OCI-LY1 (cell line): ENCODE data around the gene ELFN1.

ENCODE experiments used
- H2AFZ ChIP-seq: fragments of 200-600 bp; sonication (generic), shearing (Covaris generic); 2 replicates; pipeline ENCODE4 v1.6.0; 2014; ENCODE audit warnings: antibody characterized with exemption, mild to moderate bottlenecking, low read length
- H3F3A ChIP-seq: fragments of 200-600 bp; sonication (generic), shearing (Covaris generic); 2 replicates; pipeline ENCODE4 v1.6.0; 2014; ENCODE audit warnings: mild to moderate bottlenecking, antibody characterized with exemption, low read length, moderate library complexity; ENCODE audit not compliant: insufficient read depth
- H3K27ac ChIP-seq: fragments of 200-600 bp; sonication (generic); 2 replicates; pipeline ENCODE4 v1.5.1; 2014; ENCODE audit warnings: low read length, mixed run types, mild to moderate bottlenecking, low read depth; ENCODE audit not compliant: poor library complexity, severe bottlenecking
- H3K27me3 ChIP-seq: fragments of 200-600 bp; sonication (generic); 2 replicates; pipeline ENCODE4 v1.6.0; 2014; ENCODE audit warnings: antibody characterized with exemption, mild to moderate bottlenecking, low read length, moderate library complexity; ENCODE audit not compliant: insufficient read depth
- H3K36me3 ChIP-seq: fragments of 200-600 bp; sonication (generic); 2 replicates; pipeline ENCODE4 v1.6.1; 2014; ENCODE audit warnings: mild to moderate bottlenecking, antibody characterized with exemption, low read length, moderate library complexity, mixed read lengths; ENCODE audit not compliant: insufficient read depth
- H3K4me1 ChIP-seq: fragments of 200-600 bp; sonication (generic); 2 replicates; pipeline ENCODE4 v1.5.1; 2014; ENCODE audit warnings: mild to moderate bottlenecking, low read length, moderate library complexity; ENCODE audit not compliant: insufficient read depth, severe bottlenecking
- H3K4me2 ChIP-seq: fragments of 200-600 bp; sonication (generic), shearing (Covaris generic); 2 replicates; pipeline ENCODE4 v1.6.1; 2014; ENCODE audit warnings: low read length
- H3K4me3 ChIP-seq: fragments of 200-600 bp; sonication (generic); 2 replicates; pipeline ENCODE4 v1.5.1; 2014; ENCODE audit warnings: low read length, low read depth, mild to moderate bottlenecking, mixed read lengths; ENCODE audit not compliant: poor library complexity, severe bottlenecking
- H3K79me2 ChIP-seq: fragments of 200-600 bp; shearing (Covaris generic); 2 replicates; pipeline ENCODE4 v1.6.1; 2016; ENCODE audit warnings: mixed run types, low read length, mixed read lengths; ENCODE audit not compliant: insufficient read depth
- H3K9ac ChIP-seq: fragments of 200-600 bp; sonication (generic), shearing (Covaris generic); 2 replicates; pipeline ENCODE4 v1.6.1; 2014; ENCODE audit warnings: mild to moderate bottlenecking, low read length, mixed read lengths
- H3K9me2 ChIP-seq: fragments of 200-600 bp; sonication (generic), shearing (Covaris generic); 2 replicates; pipeline ENCODE4 v1.6.1; 2014; ENCODE audit warnings: low read depth, mild to moderate bottlenecking, low read length, mixed read lengths
- H3K9me3 ChIP-seq: fragments of 200-600 bp; shearing (Covaris generic); 2 replicates; pipeline ENCODE4 v1.6.1; 2014; ENCODE audit warnings: low read length, mixed read lengths
- H4K20me1 ChIP-seq: fragments of 200-600 bp; sonication (generic), shearing (Covaris generic); 2 replicates; pipeline ENCODE4 v1.6.0; 2016; ENCODE audit warnings: mild to moderate bottlenecking, low read length; ENCODE audit not compliant: insufficient read depth
- CTCF ChIP-seq: fragments of 200-600 bp; sonication (generic), shearing (Covaris generic); IDR thresholded peaks from 2 replicates; pipeline ENCODE4 v1.5.1; 2017; ENCODE audit warnings: mild to moderate bottlenecking, antibody characterized with exemption, low read length, moderate library complexity, mixed read lengths
- EZH2 ChIP-seq: fragments of 200-600 bp; sonication (generic), shearing (Covaris generic); IDR thresholded peaks from 2 replicates; pipeline ENCODE4 v1.8.0; 2017; ENCODE audit warnings: borderline replicate concordance, mixed run types, mild to moderate bottlenecking, antibody characterized with exemption, low read length, moderate library complexity, mixed read lengths

Gene ELFN1

GRCh38 chr7:1632506-1632905 lies 37.6 kb upstream of the ELFN1 start:
- peaks cover 9% of the 10 kb centered on the region for H3K9me3 ChIP-seq
- H3K79me2 ChIP-seq = no peaks in the 10 kb centered on the region
- H2AFZ ChIP-seq = no peak overlapping the region
- no peaks in the 10 kb centered on the region for H3K9me2 ChIP-seq
- no peaks in the 10 kb centered on the region for H4K20me1 ChIP-seq
- no peak overlapping the region for H3K4me3 ChIP-seq
- no peak for TF ChIP-seq CTCF
- no peak for TF ChIP-seq EZH2
- H3K27me3 ChIP-seq = no peaks in the 10 kb centered on the region; the same call in 1 of the 2 replicates
- no peaks in the 10 kb centered on the region for H3K4me1 ChIP-seq
- no peak overlapping the region for H3K4me2 ChIP-seq
- no peak overlapping the region for H3K27ac ChIP-seq
- no peaks in the 10 kb centered on the region for H3F3A ChIP-seq
- H3K9ac ChIP-seq = no peak overlapping the region
- H3K36me3 ChIP-seq = no peaks in the 10 kb centered on the region; the same call in 1 of the 2 replicates

- H3K4me1 ChIP-seq = no peaks in the 10 kb centered on the region
- no peaks in the 10 kb centered on the region for H3K79me2 ChIP-seq
- no peak overlapping the region for H3K4me3 ChIP-seq
- no peaks in the 10 kb centered on the region; the same call in 1 of the 2 replicates for H3K27me3 ChIP-seq
- no peaks in the 10 kb centered on the region for H4K20me1 ChIP-seq
- H3K27ac ChIP-seq = no peak overlapping the region
- TF ChIP-seq EZH2 = no peak
- TF ChIP-seq CTCF = no peak
- no peaks in the 10 kb centered on the region for H3K9me2 ChIP-seq
- H3K9ac ChIP-seq = no peak overlapping the region
- no peaks in the 10 kb centered on the region; the same call in 1 of the 2 replicates for H3K36me3 ChIP-seq
- peaks cover 9% of the 10 kb centered on the region for H3K9me3 ChIP-seq
- no peak overlapping the region for H2AFZ ChIP-seq
- no peak overlapping the region for H3K4me2 ChIP-seq
- no peaks in the 10 kb centered on the region for H3F3A ChIP-seq
These were observed 36.9 kb upstream of the ELFN1 start for GRCh38 chr7:1632916-1633785.

GRCh38 chr7:1635401-1635800 lies 34.7 kb upstream of the ELFN1 start:
- no peak overlapping the region for H3K27ac ChIP-seq
- no peaks in the 10 kb centered on the region for H3K79me2 ChIP-seq
- H3K9me3 ChIP-seq = 0 out of 2 replicates have a peak, but pooled peaks cover 3% of the 10 kb centered on the region
- no peak overlapping the region for H3K4me2 ChIP-seq
- no peak overlapping the region for H3K4me3 ChIP-seq
- H3K36me3 ChIP-seq = no peaks in the 10 kb centered on the region; the same call in 1 of the 2 replicates
- H3K9ac ChIP-seq = no peak overlapping the region
- peaks cover 4% of the 10 kb centered on the region; the same call in 1 of the 2 replicates for H3K27me3 ChIP-seq
- no peaks in the 10 kb centered on the region for H3K9me2 ChIP-seq
- no peaks in the 10 kb centered on the region for H3F3A ChIP-seq
- TF ChIP-seq CTCF (no peak), EZH2 (no peak)
- H2AFZ ChIP-seq = no peak overlapping the region
- H3K4me1 ChIP-seq = no peaks in the 10 kb centered on the region
- no peaks in the 10 kb centered on the region for H4K20me1 ChIP-seq
